ENCODE data around the gene KDF1. TPM values are rescaled to one million over a fixed set of nuclear protein-coding genes. Genes with fewer than 3 reads are reported as not detected.

The KDF1 gene
- total and polyA plus RNA-seq, 2 donors (not counting 3 experiments of a cell fraction or from before 2014, with no cell fraction given) = not detected

GRCh38 chr1:26971590-26971989 is 11.3 kb upstream of the KDF1 start:
- FAIRE-seq = no peak
- POLR2A ChIA-PET = no interaction called here
- no peak overlapping the region for H3K4me2 ChIP-seq (ENCODE audit: insufficient read depth, low read length)
- H3K9me3 ChIP-seq (replicated peaks; ENCODE audit: control insufficient read depth, insufficient read depth, low read length) = no peaks in the 10 kb centered on the region
- dilution Hi-C loops (cut with MboI; ENCODE audit: extremely low pct_ligation_motif_present, low sequenced_read_pairs) = no loop called here
- no peak overlapping the region for H3K4me3 ChIP-seq (replicated peaks in 1 of 3; ENCODE audit: insufficient read depth in 1 of 3, low read depth in 1 of 3, low read length in 3 of 3)
- H3K9me1 ChIP-seq (replicated peaks; ENCODE audit: control insufficient read depth, extremely low read depth, insufficient read depth, low read length) = no peaks in the 10 kb centered on the region
- no peaks in the 10 kb centered on the region for H3K4me1 ChIP-seq (ENCODE audit: control insufficient read depth, extremely low read depth, insufficient read depth, low read length)
- CTCF ChIA-PET = interaction anchor here (0.8 to 1.6 kb wide), 3 partner anchors 14 to 74 kb away, joined by 3 to 6 read pairs (median 3); no protein-coding TSS in a partner anchor
- no peaks in the 10 kb centered on the region for H4K20me1 ChIP-seq (replicated peaks; ENCODE audit: control insufficient read depth, extremely low read depth, insufficient read depth, low read length)
- H3K36me3 ChIP-seq (ENCODE audit: control insufficient read depth in 2 of 2, extremely low read depth in 1 of 2, insufficient read depth in 2 of 2, low read length in 2 of 2) = no peaks in the 10 kb centered on the region
- no peak overlapping the region for H3K9ac ChIP-seq (replicated peaks; ENCODE audit: extremely low read depth, insufficient read depth, low read length)
- peaks cover 0 to 2% of the 10 kb centered on the region in 2 experiments for H3K27me3 ChIP-seq (ENCODE audit: control insufficient read depth in 2 of 2, insufficient read depth in 2 of 2, low read length in 2 of 2)
- no peak for TF ChIP-seq FOS (IDR thresholded peaks at IDR 0.05; ENCODE audit: borderline replicate concordance, insufficient read depth, low read length)
- H3K27ac ChIP-seq (ENCODE audit: insufficient read depth, low read depth, low read length) = no peak overlapping the region
- H3K79me2 ChIP-seq (ENCODE audit: control insufficient read depth, insufficient read depth, low read length) = no peaks in the 10 kb centered on the region
- intact Hi-C loops (cut with micrococcal nuclease) = no loop called here
- no peak for DNase-seq (ENCODE audit: low read depth, low spot score)
- no peak overlapping the region for H2AFZ ChIP-seq (ENCODE audit: low read depth, low read length)
- no TSS peak for BruUV-seq (replicated peaks)

- Histone ChIP-seq H3K36me3 (ENCODE audit: control insufficient read depth in 2 of 2, extremely low read depth in 1 of 2, insufficient read depth in 2 of 2, low read length in 2 of 2) (no peaks in the 10 kb centered on the region), H3K27ac (ENCODE audit: insufficient read depth, low read depth, low read length) (no peak overlapping the region), H3K9me1 (replicated peaks; ENCODE audit: control insufficient read depth, extremely low read depth, insufficient read depth, low read length) (no peaks in the 10 kb centered on the region), H3K9ac (replicated peaks; ENCODE audit: extremely low read depth, insufficient read depth, low read length) (no peak overlapping the region), H3K4me3 (replicated peaks in 1 of 3; ENCODE audit: insufficient read depth in 1 of 3, low read depth in 1 of 3, low read length in 3 of 3) (no peak overlapping the region), H3K79me2 (ENCODE audit: control insufficient read depth, insufficient read depth, low read length) (no peaks in the 10 kb centered on the region), H2AFZ (ENCODE audit: low read depth, low read length) (no peak overlapping the region), H3K27me3 (ENCODE audit: control insufficient read depth in 2 of 2, insufficient read depth in 2 of 2, low read length in 2 of 2) (peaks cover 0 to 4% of the 10 kb centered on the region in 2 experiments), H3K4me2 (ENCODE audit: insufficient read depth, low read length) (no peak overlapping the region), H3K9me3 (replicated peaks; ENCODE audit: control insufficient read depth, insufficient read depth, low read length) (no peaks in the 10 kb centered on the region), H3K4me1 (ENCODE audit: control insufficient read depth, extremely low read depth, insufficient read depth, low read length) (no peaks in the 10 kb centered on the region), H4K20me1 (replicated peaks; ENCODE audit: control insufficient read depth, extremely low read depth, insufficient read depth, low read length) (no peaks in the 10 kb centered on the region)
- no TSS peak for BruUV-seq (replicated peaks)
- ChIA-PET CTCF (interaction anchor here (5.1 kb wide), 1 partner anchor 25 kb away, joined by 109 read pairs; the partner anchor contains the start of gene TRNP1), POLR2A (no interaction called here)
- dilution Hi-C loops (cut with MboI; ENCODE audit: extremely low pct_ligation_motif_present, low sequenced_read_pairs) = no loop called here
- TF ChIP-seq FOS (IDR thresholded peaks at IDR 0.05; ENCODE audit: borderline replicate concordance, insufficient read depth, low read length) = no peak
- no peak for TF ChIP-seq JUN (IDR thresholded peaks at IDR 0.05; ENCODE audit: borderline replicate concordance, insufficient read depth, insufficient read length, low read depth)
- TF ChIP-seq GATA2 (IDR thresholded peaks at IDR 0.05; ENCODE audit: insufficient read depth, insufficient read length, low read depth, low read length) = no peak
- no peak for TF ChIP-seq POLR2AphosphoS5 (IDR thresholded peaks at IDR 0.05; ENCODE audit: insufficient read depth, low read depth, low read length)
- TF ChIP-seq CTCF (IDR thresholded peaks at IDR 0.05; ENCODE audit: extremely low read depth in 1 of 2, insufficient read depth in 1 of 2, low read depth in 1 of 2, low read length in 2 of 2) = no peak
- no peak for TF ChIP-seq MYC (IDR thresholded peaks at IDR 0.05; ENCODE audit: low read depth, low read length)
- no peak for FAIRE-seq
- no peak for DNase-seq (ENCODE audit: low read depth, low spot score)
- intact Hi-C loops (cut with micrococcal nuclease) = no loop called here
Observed at GRCh38 chr1:26970810-26971209, 10.5 kb upstream of the KDF1 start.

All from endothelial cell of umbilical vein (primary cell).